HCT116 (cell line): ENCODE data around the gene FOXD4L1. TPM values are rescaled to one million over a fixed set of nuclear protein-coding genes. Genes with fewer than 3 reads are reported as not detected.
"Not testable (repeated sequence)": the region's sequence is repeated elsewhere in the genome, so short reads cannot be mapped to it uniquely, and the experiment has no call there.

Experiments used
- ATAC-seq: fragments of 200-7000 bp; cut with Tn5 transposase; 2 replicates; pipeline ENCODE4 v1.9.1; 2020; ENCODE audit warnings: mild to moderate bottlenecking, moderate library complexity
- BruUV-seq: library from RNA; stranded (reverse); fragments of 400-500 nt; replicated peaks from 2 replicates; lab custom pipeline; 2021; lab: Mats Ljungman, UMichigan
- CTCF ChIA-PET: fragments of 300-600 bp; sonication (Branson Sonifier 250); formaldehyde crosslinking; loops from one replicate; lab custom pipeline; 2021; ENCODE audit warnings: antibody characterized with exemption; lab: Charles Lee
- POLR2A ChIA-PET: fragments of 300-600, 350-600 bp; sonication (Branson Sonifier 250); formaldehyde crosslinking; loops from one replicate; lab custom pipeline; 2021; ENCODE audit warnings: antibody characterized with exemption; lab: Charles Lee
- RAD21 ChIA-PET, 2 experiments: fragments of 300-600 bp; sonication (Branson Sonifier 250); formaldehyde crosslinking; loops; one replicate each; lab custom pipeline; 2023; ENCODE audit warnings: low total read pairs in 2 of 2; ENCODE audit not compliant: uncharacterized antibody in 2 of 2, unreplicated experiment in 2 of 2, low non-redundant PET in 1 of 2; lab: Charles Lee
- DNase-seq: peaks from one replicate; pipeline ENCODE4 v3.0.0-alpha.2; 2010; ENCODE audit warnings: low read depth, low spot score
- H2AFZ ChIP-seq: fragments of 200-600 bp; shearing (Covaris generic), sonication (generic); 2 replicates; pipeline ENCODE4 v1.6.1; 2017; ENCODE audit warnings: low read depth, mixed run types, mixed read lengths, antibody characterized with exemption, low read length; ENCODE audit not compliant: poor library complexity, severe bottlenecking
- H3K27ac ChIP-seq: 2 replicates; pipeline ENCODE4 v1.5.1; 2012; ENCODE audit warnings: low read depth, low read length
- H3K27me3 ChIP-seq: fragments of 200-600 bp; sonication (generic); 2 replicates; pipeline ENCODE4 v1.6.1; 2016; ENCODE audit warnings: mixed run types, low read length, mixed read lengths; ENCODE audit not compliant: insufficient read depth
- H3K36me3 ChIP-seq, 2 experiments: fragments of 200-500 bp in 1 of 2; fragments of 200-600 bp in 1 of 2; sonication (Bioruptor generic) in 1 of 2; sonication (generic) in 1 of 2; 2 replicates each; pipeline versions ENCODE4 v1.5.1 to v1.6.1; 2014 to 2016; ENCODE audit warnings: low read length in 2 of 2, inconsistent platforms in 1 of 2, mixed read lengths in 1 of 2, mixed run types in 1 of 2; ENCODE audit not compliant: insufficient read depth in 2 of 2, control insufficient read depth in 1 of 2
- H3K4me1 ChIP-seq, 2 experiments: fragments of 200-600 bp in 1 of 2; sonication (generic) in 1 of 2; 2 replicates each; pipeline versions ENCODE4 v1.5.1 to v1.6.1; 2012 to 2017; ENCODE audit warnings: low read length in 2 of 2, inconsistent platforms in 1 of 2, mild to moderate bottlenecking in 1 of 2, mixed read lengths in 1 of 2, mixed run types in 1 of 2, moderate library complexity in 1 of 2; ENCODE audit not compliant: insufficient read depth in 2 of 2, control insufficient read depth in 1 of 2
- H3K4me2 ChIP-seq: fragments of 200-600 bp; sonication (generic); 2 replicates; pipeline ENCODE4 v1.6.1; 2017; ENCODE audit warnings: mixed run types, low read length, mixed read lengths
- H3K4me3 ChIP-seq, 2 experiments: fragments of 200-600 bp in 1 of 2; sonication (generic) in 1 of 2; replicated peaks in 1 of 2; 2 replicates each; pipeline ENCODE4 v1.5.1; 2011 to 2016; ENCODE audit warnings: low read length in 2 of 2, control low read depth in 1 of 2, low read depth in 1 of 2, mild to moderate bottlenecking in 1 of 2, mixed read lengths in 1 of 2, mixed run types in 1 of 2
- H3K79me2 ChIP-seq: fragments of 200-600 bp; sonication (generic); 2 replicates; pipeline ENCODE4 v1.6.1; 2017; ENCODE audit warnings: mild to moderate bottlenecking, mixed run types, low read length, moderate library complexity, mixed read lengths; ENCODE audit not compliant: insufficient read depth
- H3K9ac ChIP-seq: fragments of 200-600 bp; sonication (generic); 2 replicates; pipeline ENCODE4 v1.6.1; 2016; ENCODE audit warnings: low read length, mixed read lengths
- H3K9me2 ChIP-seq: fragments of 200-600 bp; sonication (generic), shearing (Covaris generic); 2 replicates; pipeline ENCODE4 v1.6.1; 2017; ENCODE audit warnings: mixed run types, mild to moderate bottlenecking, moderate library complexity; ENCODE audit not compliant: insufficient read depth
- H3K9me3 ChIP-seq, 2 experiments: fragments of 200-500 bp in 1 of 2; fragments of 200-600 bp in 1 of 2; sonication (Bioruptor generic) in 1 of 2; sonication (generic) in 1 of 2; 2 replicates each; pipeline ENCODE4 v1.6.1; 2014 to 2017; ENCODE audit warnings: low read length in 2 of 2, mixed read lengths in 2 of 2, inconsistent platforms in 1 of 2, low read depth in 1 of 2, mild to moderate bottlenecking in 1 of 2, mixed run types in 1 of 2, moderate library complexity in 1 of 2; ENCODE audit not compliant: control insufficient read depth in 1 of 2, insufficient read depth in 1 of 2
- H4K20me1 ChIP-seq: fragments of 200-600 bp; sonication (generic), shearing (Covaris generic); 2 replicates; pipeline ENCODE4 v1.6.1; 2017; ENCODE audit warnings: mixed run types, mild to moderate bottlenecking, moderate library complexity; ENCODE audit not compliant: insufficient read depth
- intact Hi-C: fragments of 100-400 bp; cut with micrococcal nuclease; formaldehyde crosslinking; loops from 2 replicates; pipeline ENCODE4 v1.10.0; 2022
- total RNA-seq: library from RNA; stranded (reverse); gene quantifications from one replicate; pipeline ENCODE4 v1.2.1, GENCODE V29; 2021; ENCODE audit not compliant: unreplicated experiment

FOXD4L1 gene
- total RNA-seq, 1 experiment from 2014 or later: 0.64 TPM

GRCh38 chr2:113510913-113511312 lies 12.4 kb downstream of the FOXD4L1 start:
- H3K9me2 ChIP-seq, H3K79me2 ChIP-seq, H2AFZ ChIP-seq, intact Hi-C loops, DNase-seq, BruUV-seq, H3K4me3 ChIP-seq, H4K20me1 ChIP-seq, H3K9ac ChIP-seq, H3K27me3 ChIP-seq, H3K4me1 ChIP-seq, H3K9me3 ChIP-seq, CTCF ChIA-PET, H3K27ac ChIP-seq, H3K36me3 ChIP-seq, H3K4me2 ChIP-seq, POLR2A ChIA-PET, RAD21 ChIA-PET, ATAC-seq: not testable (repeated sequence)

- POLR2A ChIA-PET, RAD21 ChIA-PET, CTCF ChIA-PET, H3K9ac ChIP-seq, H3K27ac ChIP-seq, BruUV-seq, H3K4me1 ChIP-seq, H3K27me3 ChIP-seq, ATAC-seq, H3K9me3 ChIP-seq, H4K20me1 ChIP-seq, intact Hi-C loops, H3K36me3 ChIP-seq, H3K4me3 ChIP-seq, H3K9me2 ChIP-seq, DNase-seq, H3K4me2 ChIP-seq, H3K79me2 ChIP-seq, H2AFZ ChIP-seq: not testable (repeated sequence)
Observed at GRCh38 chr2:113511859-113512258, 13.4 kb downstream of the FOXD4L1 start.

GRCh38 chr2:113515457-113515856 lies 17.0 kb downstream of the FOXD4L1 start:
- H3K9me2 ChIP-seq, POLR2A ChIA-PET, CTCF ChIA-PET: not testable (repeated sequence)

GRCh38 chr2:113515995-113516394 lies 17.5 kb downstream of the FOXD4L1 start:
- H3K9me2 ChIP-seq, H3K36me3 ChIP-seq, H3K4me3 ChIP-seq, H3K79me2 ChIP-seq, intact Hi-C loops, DNase-seq, POLR2A ChIA-PET, H3K4me2 ChIP-seq, BruUV-seq, H3K9ac ChIP-seq, H2AFZ ChIP-seq, H3K27ac ChIP-seq, H3K9me3 ChIP-seq, H4K20me1 ChIP-seq, H3K27me3 ChIP-seq, RAD21 ChIA-PET, CTCF ChIA-PET, H3K4me1 ChIP-seq, ATAC-seq: not testable (repeated sequence)

More at GRCh38 chr2:113515457-113515856, 17.0 kb downstream of the FOXD4L1 start:
- RAD21 ChIA-PET, ATAC-seq, H4K20me1 ChIP-seq, BruUV-seq, H2AFZ ChIP-seq, H3K9me3 ChIP-seq, H3K4me1 ChIP-seq, DNase-seq, H3K4me2 ChIP-seq, H3K4me3 ChIP-seq, H3K27me3 ChIP-seq, H3K79me2 ChIP-seq, intact Hi-C loops, H3K27ac ChIP-seq, H3K9ac ChIP-seq, H3K36me3 ChIP-seq: not testable (repeated sequence)
